Hepatocyte (in vitro differentiated cells): ENCODE data around the gene EEFSEC.

Experiments
- CTCF ChIP-seq: fragments of 200-600 bp; sonication (generic); IDR thresholded peaks from 2 replicates; pipeline ENCODE4 v1.5.1; 2016; ENCODE audit warnings: antibody characterized with exemption, mild to moderate bottlenecking; ENCODE audit not compliant: poor library complexity
- EZH2 ChIP-seq: fragments of 200-600 bp; sonication (generic); IDR thresholded peaks from 2 replicates; pipeline ENCODE4 v1.6.1; 2016; ENCODE audit warnings: antibody characterized with exemption, mild to moderate bottlenecking, borderline replicate concordance

- TF ChIP-seq CTCF, result no peak
- TF ChIP-seq EZH2, result no peak
Observed at GRCh38 chr3:128408012-128408692, 254.9 kb downstream of the EEFSEC start.
